HEK293 (cell line): Measurements from ENCODE around the gene GUCA1A.
"Not testable (repeated sequence)": the region's sequence is repeated elsewhere in the genome, so short reads cannot be mapped to it uniquely, and the experiment has no call there.

Experiments used
- CTCF ChIA-PET: fragments of 350-600 bp; formaldehyde crosslinking; extraction: SDS; loops from one replicate; lab custom pipeline; 2021; ENCODE audit warnings: antibody characterized with exemption; lab: Yijun Ruan, JAX
- POLR2A ChIA-PET: fragments of 300-600 bp; formaldehyde crosslinking; extraction: SDS; loops from one replicate; lab custom pipeline; 2020; ENCODE audit warnings: antibody characterized with exemption, inconsistent platforms; lab: Yijun Ruan, JAX
- H3K27ac ChIP-seq: fragments of 200-500 bp; sonication (Bioruptor generic); 2 replicates; pipeline ENCODE4 v1.5.1; 2014; ENCODE audit warnings: low read depth, low read length, control low read depth, inconsistent platforms; ENCODE audit errors: extremely low read depth
- H3K36me3 ChIP-seq, 2 experiments: fragments of 200-500 bp in 1 of 2; sonication (Bioruptor generic) in 1 of 2; 1 replicate in 1 of 2; 2 replicates in 1 of 2; pipeline ENCODE4 v1.5.1; 2014 to 2017; ENCODE audit warnings: inconsistent platforms in 2 of 2, low read length in 2 of 2; ENCODE audit not compliant: control insufficient read depth in 2 of 2, insufficient read depth in 1 of 2
- H3K4me1 ChIP-seq: fragments of 200-500 bp; sonication (Bioruptor generic); 2 replicates; pipeline ENCODE4 v1.5.1; 2014; ENCODE audit warnings: mild to moderate bottlenecking, low read length, inconsistent platforms; ENCODE audit not compliant: control insufficient read depth, insufficient read depth
- H3K4me3 ChIP-seq: 2 replicates; pipeline ENCODE4 v1.5.1; 2011; ENCODE audit warnings: low read depth, mild to moderate bottlenecking, control low read depth, low read length, moderate library complexity
- H3K9me3 ChIP-seq: fragments of 200-500 bp; sonication (Bioruptor generic); 2 replicates; pipeline ENCODE4 v1.5.1; 2014; ENCODE audit warnings: low read depth, low read length, inconsistent platforms; ENCODE audit not compliant: control insufficient read depth, insufficient read depth
- FEZF1 ChIP-seq: fragments of 450-650 bp; formaldehyde crosslinking; IDR thresholded peaks from 2 replicates; pipeline ENCODE4 v1.5.1; 2016; ENCODE audit warnings: missing biosample characterization, missing genetic modification characterization
- OSR2 ChIP-seq: fragments of 450-650 bp; formaldehyde crosslinking; IDR thresholded peaks from 2 replicates; pipeline ENCODE4 v1.5.1; 2016; ENCODE audit warnings: missing biosample characterization, missing genetic modification characterization
- PRDM6 ChIP-seq: fragments of 450-650 bp; formaldehyde crosslinking; IDR thresholded peaks from 2 replicates; pipeline ENCODE4 v1.5.1; 2017; ENCODE audit warnings: missing biosample characterization, missing genetic modification characterization
- ZBTB20 ChIP-seq: fragments of 450-650 bp; formaldehyde crosslinking; IDR thresholded peaks from 2 replicates; pipeline ENCODE4 v1.5.1; 2016; ENCODE audit warnings: missing biosample characterization, missing genetic modification characterization
- ZBTB6 ChIP-seq: fragments of 450-650 bp; formaldehyde crosslinking; IDR thresholded peaks from 2 replicates; pipeline ENCODE4 v1.5.1; 2017; ENCODE audit warnings: missing biosample characterization, missing genetic modification characterization
- ZNF114 ChIP-seq: fragments of 450-650 bp; formaldehyde crosslinking; IDR thresholded peaks from 2 replicates; pipeline ENCODE4 v1.5.0; 2017; ENCODE audit warnings: missing biosample characterization, missing genetic modification characterization
- ZNF157 ChIP-seq: fragments of 450-650 bp; formaldehyde crosslinking; IDR thresholded peaks from 2 replicates; pipeline ENCODE4 v1.5.1; 2016; ENCODE audit warnings: missing biosample characterization, missing genetic modification characterization
- ZNF19 ChIP-seq: fragments of 450-650 bp; formaldehyde crosslinking; IDR thresholded peaks from 2 replicates; pipeline ENCODE4; 2016; ENCODE audit warnings: missing biosample characterization, missing genetic modification characterization, low read depth
- ZNF274 ChIP-seq, 2 experiments: fragments of 200-500 bp in 1 of 2; fragments of 450-650 bp in 1 of 2; sonication (Bioruptor generic) in 1 of 2; formaldehyde crosslinking in 1 of 2; IDR thresholded peaks; 2 replicates each; pipeline versions ENCODE4 v1.5.1 to v1.6.1; 2014 to 2016; ENCODE audit warnings: borderline replicate concordance in 1 of 2, inconsistent platforms in 1 of 2, low read length in 1 of 2, missing biosample characterization in 1 of 2, missing genetic modification characterization in 1 of 2
- ZNF37A ChIP-seq: fragments of 450-650 bp; IDR thresholded peaks from 2 replicates; pipeline ENCODE4 v1.5.1; 2018; ENCODE audit warnings: missing biosample characterization, missing genetic modification characterization
- ZNF426 ChIP-seq: fragments of 450-650 bp; formaldehyde crosslinking; IDR thresholded peaks from 2 replicates; pipeline ENCODE4 v1.5.1; 2017; ENCODE audit warnings: missing biosample characterization, missing genetic modification characterization, mild to moderate bottlenecking, inconsistent platforms, moderate library complexity
- ZNF626 ChIP-seq: fragments of 450-650 bp; sonication (Bioruptor Pico); formaldehyde crosslinking; IDR thresholded peaks from 2 replicates; pipeline ENCODE4 v1.5.1; 2018; ENCODE audit warnings: missing biosample characterization, missing genetic modification characterization, inconsistent platforms
- ZNF76 ChIP-seq: fragments of 450-650 bp; formaldehyde crosslinking; IDR thresholded peaks from 2 replicates; pipeline ENCODE4; 2016; ENCODE audit warnings: low read depth, missing biosample characterization, missing genetic modification characterization, borderline replicate concordance
- ZNF843 ChIP-seq: fragments of 450-650 bp; formaldehyde crosslinking; IDR thresholded peaks from 2 replicates; pipeline ENCODE4 v1.5.1; 2016; ENCODE audit warnings: missing biosample characterization, missing genetic modification characterization
- ZSCAN23 ChIP-seq: fragments of 450-650 bp; formaldehyde crosslinking; IDR thresholded peaks from 2 replicates; pipeline ENCODE4 v1.5.1; 2016; ENCODE audit warnings: missing biosample characterization, missing genetic modification characterization
- ZSCAN30 ChIP-seq: fragments of 450-650 bp; IDR thresholded peaks from 2 replicates; pipeline ENCODE4 v1.5.1; 2018; ENCODE audit warnings: missing biosample characterization, mild to moderate bottlenecking, missing genetic modification characterization, moderate library complexity
- ZXDB ChIP-seq: fragments of 450-650 bp; formaldehyde crosslinking; IDR thresholded peaks from 2 replicates; pipeline ENCODE4 v1.5.1; 2016; ENCODE audit warnings: missing biosample characterization, missing genetic modification characterization
- TF ChIP-seq, protein P1 (sequence below): fragments of 450-650 bp; formaldehyde crosslinking; IDR thresholded peaks from 2 replicates; pipeline ENCODE4 v1.5.1; 2016; ENCODE audit warnings: missing biosample characterization, missing genetic modification characterization
- TF ChIP-seq, protein P2 (sequence below): fragments of 450-650 bp; formaldehyde crosslinking; IDR thresholded peaks from 2 replicates; pipeline ENCODE4 v1.5.1; 2016; ENCODE audit warnings: missing biosample characterization, missing genetic modification characterization

GUCA1A gene

DNA sequence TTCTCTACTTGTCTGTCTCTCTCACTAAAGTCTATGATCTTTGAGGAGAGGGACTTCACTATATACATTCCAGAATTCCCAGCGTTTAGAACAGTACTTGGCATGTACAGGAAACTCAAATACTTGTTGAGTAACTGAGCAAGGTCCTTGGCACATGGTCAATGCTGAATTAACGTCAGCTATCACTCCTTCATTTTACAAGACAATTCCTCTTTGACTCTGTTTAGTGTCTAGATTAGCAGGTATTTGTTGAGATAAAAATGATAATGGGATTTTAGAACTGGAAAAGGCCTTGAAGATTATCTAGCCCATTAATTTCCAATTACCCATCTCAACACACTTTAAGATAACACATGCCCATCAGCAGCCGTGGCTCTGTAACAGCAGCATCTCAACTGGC is 28.2 kb downstream of the GUCA1A start:
- H3K36me3 ChIP-seq = peaks cover 2 to 29% of the 10 kb centered on the region in 2 experiments; a peak in 2 of 3 replicates
- H3K4me3 ChIP-seq = no peak overlapping the region
- no peaks in the 10 kb centered on the region for H3K9me3 ChIP-seq
- no peaks in the 10 kb centered on the region for H3K4me1 ChIP-seq
- POLR2A ChIA-PET = interaction anchor here (0.5 kb wide), 1 partner anchor 547 kb away, joined by 3 read pairs; no protein-coding TSS in a partner anchor
- TF ChIP-seq ZBTB6 (tag by site-specific recombination) = no peak
- no peak for TF ChIP-seq ZSCAN23
- no peak for TF ChIP-seq ZNF274 (IDR thresholded peaks at IDR 0.05; ENCODE audit: low read length)
- TF ChIP-seq ZNF274 (tag by site-specific recombination; IDR thresholded peaks at IDR 0.05; ENCODE audit: borderline replicate concordance) = no peak
- no peak for TF ChIP-seq ZSCAN30 (tag by site-specific recombination)
- no peak for TF ChIP-seq ZNF114 (tag by site-specific recombination)
- TF ChIP-seq ZNF37A (tag by site-specific recombination) = no peak
- TF ChIP-seq ZNF626 (tag by site-specific recombination) = no peak
- peak; percentile 57; the same call in 1 of the 2 replicates for TF ChIP-seq OSR2 (tag by site-specific recombination)
- no peak for TF ChIP-seq ZNF76
- TF ChIP-seq PRDM6 (tag by site-specific recombination) = 0 out of 2 replicates have a peak, but pooled peaks have one; percentile 32
- TF ChIP-seq ZNF426 (tag by site-specific recombination) = no peak
- peak; percentile 73 for TF ChIP-seq ZNF843
- TF ChIP-seq, protein P1, sequence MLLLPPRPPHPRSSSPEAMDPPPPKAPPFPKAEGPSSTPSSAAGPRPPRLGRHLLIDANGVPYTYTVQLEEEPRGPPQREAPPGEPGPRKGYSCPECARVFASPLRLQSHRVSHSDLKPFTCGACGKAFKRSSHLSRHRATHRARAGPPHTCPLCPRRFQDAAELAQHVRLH (tag by site-specific recombination) = 0 out of 2 replicates have a peak, but pooled peaks have one; percentile 16
- TF ChIP-seq ZXDB (tag by site-specific recombination) = peak; percentile 66
- no peak for TF ChIP-seq ZBTB20 (tag by site-specific recombination)
- peak; percentile 68 for TF ChIP-seq FEZF1 (tag by site-specific recombination)
- no peak for TF ChIP-seq ZNF19 (tag by site-specific recombination)
- TF ChIP-seq ZNF157 (tag by site-specific recombination) = no peak
- TF ChIP-seq, protein P2, sequence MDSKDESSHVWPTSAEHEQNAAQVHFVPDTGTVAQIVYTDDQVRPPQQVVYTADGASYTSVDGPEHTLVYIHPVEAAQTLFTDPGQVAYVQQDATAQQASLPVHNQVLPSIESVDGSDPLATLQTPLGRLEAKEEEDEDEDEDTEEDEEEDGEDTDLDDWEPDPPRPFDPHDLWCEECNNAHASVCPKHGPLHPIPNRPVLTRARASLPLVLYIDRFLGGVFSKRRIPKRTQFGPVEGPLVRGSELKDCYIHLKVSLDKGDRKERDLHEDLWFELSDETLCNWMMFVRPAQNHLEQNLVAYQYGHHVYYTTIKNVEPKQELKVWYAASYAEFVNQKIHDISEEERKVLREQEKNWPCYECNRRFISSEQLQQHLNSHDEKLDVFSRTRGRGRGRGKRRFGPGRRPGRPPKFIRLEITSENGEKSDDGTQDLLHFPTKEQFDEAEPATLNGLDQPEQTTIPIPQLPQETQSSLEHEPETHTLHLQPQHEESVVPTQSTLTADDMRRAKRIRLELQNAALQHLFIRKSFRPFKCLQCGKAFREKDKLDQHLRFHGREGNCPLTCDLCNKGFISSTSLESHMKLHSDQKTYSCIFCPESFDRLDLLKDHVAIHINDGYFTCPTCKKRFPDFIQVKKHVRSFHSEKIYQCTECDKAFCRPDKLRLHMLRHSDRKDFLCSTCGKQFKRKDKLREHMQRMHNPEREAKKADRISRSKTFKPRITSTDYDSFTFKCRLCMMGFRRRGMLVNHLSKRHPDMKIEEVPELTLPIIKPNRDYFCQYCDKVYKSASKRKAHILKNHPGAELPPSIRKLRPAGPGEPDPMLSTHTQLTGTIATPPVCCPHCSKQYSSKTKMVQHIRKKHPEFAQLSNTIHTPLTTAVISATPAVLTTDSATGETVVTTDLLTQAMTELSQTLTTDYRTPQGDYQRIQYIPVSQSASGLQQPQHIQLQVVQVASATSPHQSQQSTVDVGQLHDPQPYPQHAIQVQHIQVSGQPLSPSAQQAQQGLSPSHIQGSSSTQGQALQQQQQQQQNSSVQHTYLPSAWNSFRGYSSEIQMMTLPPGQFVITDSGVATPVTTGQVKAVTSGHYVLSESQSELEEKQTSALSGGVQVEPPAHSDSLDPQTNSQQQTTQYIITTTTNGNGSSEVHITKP (tag by site-specific recombination) = no peak
- CTCF ChIA-PET = interaction anchor here (3.2 kb wide), 1 partner anchor 13 kb away, joined by 40 read pairs; no protein-coding TSS in a partner anchor
- no peak overlapping the region for H3K27ac ChIP-seq

- H3K36me3 ChIP-seq = peaks cover 3 to 36% of the 10 kb centered on the region in 2 experiments
- ChIA-PET POLR2A (interaction anchor here (0.5 kb wide), 1 partner anchor 56 kb away, joined by 5 read pairs; no protein-coding TSS in a partner anchor), CTCF (interaction anchor here (0.9 to 3.2 kb wide), 4 partner anchors 12 to 346 kb away, joined by 3 to 40 read pairs (median 5); no protein-coding TSS in a partner anchor)
- H3K9me3 ChIP-seq, H3K27ac ChIP-seq, H3K4me1 ChIP-seq, H3K4me3 ChIP-seq: not testable (repeated sequence)
These were observed 29.2 kb downstream of the GUCA1A start for GRCh38 chr6:42202131-42202915.
